GM19397 (cell line): ENCODE results near the gene SRGAP1.
A peak's percentile ranks its signal among the peaks of the same experiment; 100 is the strongest.

Experiments used
- ATAC-seq: cut with Tn5 transposase; IDR thresholded peaks from one replicate; pipeline ENCODE4 v1.9.1; 2021; ENCODE audit warnings: mild to moderate bottlenecking, moderate library complexity; ENCODE audit not compliant: unreplicated experiment

Gene SRGAP1

GRCh38 chr12:63844391-63845341, at the start of gene SRGAP1:
Gene SRGAP1, plus strand, starts transcription at chr12:63844700. Its CDS starts 117 bp downstream, at chr12:63844817.
- ATAC-seq, result peak; percentile 30

- no peak for ATAC-seq
Observed at GRCh38 chr12:63795032-63795687, 49.3 kb upstream of the SRGAP1 start.

- no peak for ATAC-seq
Observed at GRCh38 chr12:63795944-63796343, 48.6 kb upstream of the SRGAP1 start.

- no peak for ATAC-seq
Observed at GRCh38 chr12:63802012-63802608, 42.4 kb upstream of the SRGAP1 start.

- ATAC-seq, result no peak
Observed at GRCh38 chr12:63804746-63805145, 39.8 kb upstream of the SRGAP1 start.

GRCh38 chr12:63805704-63806672, 38.5 kb upstream of the SRGAP1 start:
- no peak for ATAC-seq

- no peak for ATAC-seq
Observed at GRCh38 chr12:63808631-63809030, 35.9 kb upstream of the SRGAP1 start.

GRCh38 chr12:63809566-63809965, 34.9 kb upstream of the SRGAP1 start:
- no peak for ATAC-seq

- no peak for ATAC-seq
Observed at GRCh38 chr12:63811334-63811733, 33.2 kb upstream of the SRGAP1 start.

GRCh38 chr12:63811755-63812154, 32.7 kb upstream of the SRGAP1 start:
- ATAC-seq, result no peak

GRCh38 chr12:63814146-63814772, 30.2 kb upstream of the SRGAP1 start:
- ATAC-seq, result peak; percentile 35

GRCh38 chr12:63815482-63815852, 29.0 kb upstream of the SRGAP1 start:
- no peak for ATAC-seq

GRCh38 chr12:63816031-63816430, 28.5 kb upstream of the SRGAP1 start:
- ATAC-seq, result no peak

GRCh38 chr12:63820427-63820826, 24.1 kb upstream of the SRGAP1 start:
- no peak for ATAC-seq

- peak; percentile 74 for ATAC-seq
Observed at GRCh38 chr12:63821781-63822251, 22.7 kb upstream of the SRGAP1 start.

GRCh38 chr12:63822352-63822751, 22.1 kb upstream of the SRGAP1 start:
- no peak for ATAC-seq

GRCh38 chr12:63823040-63823439, 21.5 kb upstream of the SRGAP1 start:
- ATAC-seq, result no peak

GRCh38 chr12:63826006-63826585, 18.4 kb upstream of the SRGAP1 start:
- no peak for ATAC-seq

- no peak for ATAC-seq
Observed at GRCh38 chr12:63828867-63829266, 15.6 kb upstream of the SRGAP1 start.

GRCh38 chr12:63836046-63836445, 8.5 kb upstream of the SRGAP1 start:
- ATAC-seq, result no peak
